Activated naive CD8-positive, alpha-beta T cell treated with anti-CD3 and anti-CD28 coated beads, Interleukin-2, amount 50 U/mL, for 24 hours (primary cell): ENCODE results near the gene BMERB1.
"Not testable (repeated sequence)": the region's sequence is repeated elsewhere in the genome, so short reads cannot be mapped to it uniquely, and the experiment has no call there.

Experiments
- ATAC-seq: fragments of 150-1000 bp; cut with Tn5 transposase; one replicate; pipeline ENCODE4 v1.10.0; 2021
- DNase-seq: peaks from one replicate; pipeline ENCODE4 v3.0.0; 2021
- H3K27ac Mint-ChIP-seq: one replicate; pipeline ENCODE4 v1.8.0; 2021; ENCODE audit warnings: mild to moderate bottlenecking, mixed read lengths
- H3K27me3 Mint-ChIP-seq: one replicate; pipeline ENCODE4 v1.8.0; 2021; ENCODE audit warnings: mixed read lengths
- H3K36me3 Mint-ChIP-seq: one replicate; pipeline ENCODE4 v1.8.0; 2021; ENCODE audit warnings: low read depth, mixed read lengths
- H3K4me1 Mint-ChIP-seq: one replicate; pipeline ENCODE4 v1.8.0; 2021; ENCODE audit warnings: mixed read lengths
- H3K4me3 Mint-ChIP-seq: one replicate; pipeline ENCODE4 v1.8.0; 2021; ENCODE audit warnings: mild to moderate bottlenecking, moderate library complexity, mixed read lengths
- H3K9me3 Mint-ChIP-seq: one replicate; pipeline ENCODE4 v1.8.0; 2021; ENCODE audit warnings: mixed read lengths

Gene BMERB1

DNA sequence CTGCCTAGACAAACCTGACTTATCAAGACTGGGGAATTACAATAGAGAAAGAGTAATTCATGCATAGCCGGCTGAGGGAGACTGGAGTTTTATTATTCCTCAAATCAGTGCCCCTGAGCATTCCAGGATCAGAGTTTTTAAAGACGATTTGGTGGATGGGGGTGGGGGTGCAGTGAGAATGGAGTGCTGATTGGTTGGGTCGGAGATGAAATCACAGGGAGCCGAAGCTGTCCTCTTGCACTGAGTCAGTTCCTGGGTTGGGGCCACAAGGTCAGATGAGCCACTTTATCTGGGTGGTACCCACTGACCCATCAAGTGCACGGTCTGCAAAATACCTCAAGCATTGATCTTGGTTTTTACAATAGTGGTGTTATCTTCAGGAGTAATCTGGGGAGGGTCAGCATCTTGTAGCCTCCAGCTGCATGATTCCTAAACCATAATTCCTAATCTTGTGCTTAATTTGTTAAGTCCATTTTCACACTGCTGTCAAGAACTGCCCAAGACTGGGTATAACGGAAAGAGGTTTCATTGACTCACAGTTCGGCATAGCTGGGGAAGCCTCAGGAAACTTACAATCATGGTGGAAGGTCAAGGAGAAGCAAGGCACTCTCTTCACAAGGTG is 139.0 kb downstream of the BMERB1 start:
- Mint-ChIP-seq H3K4me3 (peak overlapping the region; percentile 75), H3K9me3 (peaks cover 26% of the 10 kb centered on the region), H3K36me3 (peaks cover 72% of the 10 kb centered on the region), H3K27ac (peak overlapping the region; percentile 92), H3K4me1 (peaks cover 62% of the 10 kb centered on the region), H3K27me3 (no peaks in the 10 kb centered on the region)
- no peak for ATAC-seq
- no peak for DNase-seq

GRCh38 chr16:15573896-15574613 is 139.7 kb downstream of the BMERB1 start:
- peaks cover 68% of the 10 kb centered on the region for H3K36me3 Mint-ChIP-seq

GRCh38 chr16:15574614-15574948 is 140.2 kb downstream of the BMERB1 start:
- H3K36me3 Mint-ChIP-seq = peaks cover 63% of the 10 kb centered on the region
- no peak for DNase-seq
- H3K27ac Mint-ChIP-seq = no peak overlapping the region
- no peak overlapping the region for H3K4me3 Mint-ChIP-seq
- H3K9me3 Mint-ChIP-seq = peaks cover 26% of the 10 kb centered on the region
- H3K4me1 Mint-ChIP-seq = peaks cover 62% of the 10 kb centered on the region
- H3K27me3 Mint-ChIP-seq = no peaks in the 10 kb centered on the region
- no peak for ATAC-seq

More at GRCh38 chr16:15573896-15574613, 139.7 kb downstream of the BMERB1 start:
- H3K27ac Mint-ChIP-seq = peak overlapping the region; percentile 92
- peaks cover 26% of the 10 kb centered on the region for H3K9me3 Mint-ChIP-seq
- not testable (repeated sequence) for DNase-seq, ATAC-seq, H3K27me3 Mint-ChIP-seq
- H3K4me1 Mint-ChIP-seq = peaks cover 62% of the 10 kb centered on the region
- peak overlapping the region; percentile 75 for H3K4me3 Mint-ChIP-seq

DNA sequence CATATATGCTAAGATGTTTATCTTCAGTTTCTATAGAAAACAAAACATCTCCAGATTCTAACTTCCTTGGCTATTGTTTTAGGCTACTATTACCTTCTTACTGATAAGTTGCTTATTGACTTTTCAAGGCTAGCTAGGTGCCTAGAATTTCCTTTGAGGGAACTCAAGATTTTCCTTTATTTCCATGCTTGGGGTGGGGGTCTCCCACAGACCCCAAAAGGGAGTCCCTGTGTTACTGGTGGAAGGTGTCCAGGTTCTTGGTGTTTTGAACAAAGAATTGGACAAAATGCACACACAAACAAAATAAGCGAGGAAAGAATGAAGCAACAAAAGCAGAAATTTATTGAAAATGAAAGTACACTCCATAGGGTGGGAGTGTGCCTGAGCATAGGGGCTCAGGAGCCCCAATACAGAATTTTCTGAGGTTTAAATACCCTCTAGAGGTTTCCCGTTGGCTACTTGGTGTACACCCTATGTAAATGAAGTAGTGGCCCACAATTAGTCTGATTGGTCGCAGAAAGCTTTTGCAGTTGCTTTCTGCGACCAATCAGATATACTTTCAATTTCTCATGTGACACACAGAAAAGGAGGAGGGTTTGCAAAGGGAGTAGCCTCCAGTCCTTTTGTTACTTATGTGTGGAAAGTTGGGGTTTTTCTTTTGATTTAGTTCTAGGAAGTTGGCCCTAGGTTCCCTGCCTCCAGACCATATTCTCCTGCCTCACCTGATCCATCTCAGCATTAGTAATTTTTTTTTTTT is 141.1 kb downstream of the BMERB1 start:
- ATAC-seq (no peak), DNase-seq (no peak)
- Mint-ChIP-seq H3K4me1 (peaks cover 57% of the 10 kb centered on the region), H3K27me3 (no peaks in the 10 kb centered on the region), H3K9me3 (peaks cover 26% of the 10 kb centered on the region), H3K36me3 (peaks cover 54% of the 10 kb centered on the region), H3K4me3 (peak overlapping the region; percentile 20), H3K27ac (peak overlapping the region; percentile 26)

- ATAC-seq (no peak), DNase-seq (no peak)
- Mint-ChIP-seq H3K4me1 (peaks cover 41% of the 10 kb centered on the region), H3K36me3 (peaks cover 47% of the 10 kb centered on the region), H3K27ac (no peak overlapping the region), H3K4me3 (no peak overlapping the region), H3K27me3 (no peaks in the 10 kb centered on the region), H3K9me3 (peaks cover 22% of the 10 kb centered on the region)
Measured at GRCh38 chr16:15576960-15577958, 142.9 kb downstream of the BMERB1 start.

- no peak for ATAC-seq
- H3K27me3 Mint-ChIP-seq = no peaks in the 10 kb centered on the region
- peak overlapping the region; percentile 1 for H3K27ac Mint-ChIP-seq
Measured at GRCh38 chr16:15578824-15579223, 144.4 kb downstream of the BMERB1 start.

DNA sequence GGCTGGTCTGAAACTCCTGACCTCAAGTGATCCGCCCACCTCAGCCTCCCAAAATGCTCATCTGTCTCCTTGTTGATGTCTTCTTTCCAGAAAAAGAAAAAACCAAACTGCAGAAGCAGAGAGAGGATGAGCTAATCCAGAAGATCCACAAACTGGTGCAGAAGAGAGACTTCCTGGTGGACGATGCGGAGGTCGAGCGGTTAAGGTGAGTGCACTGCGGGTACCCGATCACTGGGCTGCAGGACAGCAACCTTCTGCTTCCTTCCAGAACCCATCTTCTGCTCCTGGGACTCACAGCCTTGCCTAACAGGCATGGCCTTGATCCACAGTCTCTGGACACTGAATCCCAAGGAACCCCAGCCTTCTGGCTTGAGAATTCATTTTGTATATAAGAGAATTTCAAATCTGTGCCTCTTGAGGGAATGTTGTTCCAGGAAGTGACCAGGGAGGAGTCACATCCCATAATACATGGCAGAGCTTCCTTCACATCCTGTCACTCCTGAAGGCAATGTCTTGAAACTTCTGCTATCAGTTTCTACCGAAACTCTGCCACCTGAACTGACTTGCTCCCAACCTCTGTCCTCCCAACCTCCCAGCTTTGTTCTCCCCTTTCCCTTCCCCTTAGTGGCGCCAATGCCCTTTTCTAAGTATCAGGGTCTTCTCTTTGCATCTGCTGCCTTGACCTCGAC is 146.9 kb downstream of the BMERB1 start:
- Mint-ChIP-seq H3K27ac (no peak overlapping the region), H3K27me3 (no peaks in the 10 kb centered on the region), H3K4me3 (no peak overlapping the region), H3K36me3 (peaks cover 51% of the 10 kb centered on the region), H3K9me3 (peaks cover 14% of the 10 kb centered on the region), H3K4me1 (peaks cover 15% of the 10 kb centered on the region)
- ATAC-seq (no peak), DNase-seq (no peak)

More at GRCh38 chr16:15578824-15579223, 144.4 kb downstream of the BMERB1 start:
- Mint-ChIP-seq H3K36me3 (peaks cover 40% of the 10 kb centered on the region), H3K4me3 (no peak overlapping the region), H3K4me1 (peaks cover 25% of the 10 kb centered on the region), H3K9me3 (peaks cover 14% of the 10 kb centered on the region)
- no peak for DNase-seq

DNA sequence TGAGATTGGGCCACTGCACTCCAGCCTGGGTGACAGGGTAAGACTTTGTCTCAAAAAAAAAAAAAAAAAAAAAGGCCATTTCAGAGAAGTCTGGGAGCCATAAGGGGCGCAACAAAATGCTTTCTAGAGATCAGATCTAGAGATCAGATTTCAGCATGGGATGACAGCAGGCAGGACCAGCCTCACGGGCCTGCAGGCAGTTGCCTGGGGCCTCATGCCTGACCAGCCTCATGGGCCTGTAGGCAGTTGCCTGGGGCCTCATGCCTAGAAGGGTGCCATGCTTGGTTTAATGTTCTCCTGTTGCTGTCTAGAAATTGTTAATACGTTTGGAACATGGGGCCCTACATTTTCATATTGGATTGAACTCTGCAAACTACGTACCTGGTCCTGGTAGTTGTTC is 149.1 kb downstream of the BMERB1 start:
- H3K4me1 Mint-ChIP-seq = peaks cover 8% of the 10 kb centered on the region
- no peaks in the 10 kb centered on the region for H3K27me3 Mint-ChIP-seq

DNA sequence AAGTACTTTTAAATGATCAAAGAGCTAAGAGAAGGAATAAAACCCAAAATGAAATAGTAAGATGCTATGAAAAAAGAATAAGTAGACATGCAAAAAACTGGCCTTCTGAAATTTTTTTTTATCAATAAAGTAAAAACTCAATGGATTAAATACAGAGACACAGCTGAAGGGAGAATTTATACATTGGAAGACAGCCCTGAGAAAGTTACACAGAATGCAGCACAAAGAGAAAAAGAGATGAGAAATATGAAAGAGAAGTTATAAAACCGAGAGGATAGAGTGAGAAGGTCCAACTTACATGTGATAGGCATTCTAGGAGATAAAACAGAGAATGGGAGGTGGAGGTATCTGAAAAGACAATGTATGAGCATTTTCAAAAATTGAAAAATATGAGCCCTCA is 151.6 kb downstream of the BMERB1 start:
- Mint-ChIP-seq H3K4me1 (peaks cover 31% of the 10 kb centered on the region), H3K4me3 (no peak overlapping the region), H3K27me3 (no peaks in the 10 kb centered on the region), H3K36me3 (peaks cover 77% of the 10 kb centered on the region), H3K27ac (peak overlapping the region; percentile 16), H3K9me3 (peaks cover 11% of the 10 kb centered on the region)
- no peak for DNase-seq
- no peak for ATAC-seq

More for the DNA sequence above, 149.1 kb downstream of the BMERB1 start:
- H3K4me3 Mint-ChIP-seq = no peak overlapping the region
- peaks cover 60% of the 10 kb centered on the region for H3K36me3 Mint-ChIP-seq
- H3K9me3 Mint-ChIP-seq = peaks cover 11% of the 10 kb centered on the region
- DNase-seq = no peak
- no peak overlapping the region for H3K27ac Mint-ChIP-seq
- no peak for ATAC-seq

GRCh38 chr16:15586716-15587115 is 152.3 kb downstream of the BMERB1 start:
- Mint-ChIP-seq H3K27ac (peak overlapping the region; percentile 74), H3K9me3 (peaks cover 11% of the 10 kb centered on the region), H3K4me3 (no peak overlapping the region), H3K36me3 (peaks cover 78% of the 10 kb centered on the region), H3K4me1 (peaks cover 37% of the 10 kb centered on the region), H3K27me3 (no peaks in the 10 kb centered on the region)
- ATAC-seq (no peak), DNase-seq (no peak)

GRCh38 chr16:15587152-15587825 is 152.9 kb downstream of the BMERB1 start:
- Mint-ChIP-seq H3K4me1 (peaks cover 41% of the 10 kb centered on the region), H3K9me3 (peaks cover 11% of the 10 kb centered on the region), H3K27ac (peak overlapping the region; percentile 74), H3K36me3 (peaks cover 77% of the 10 kb centered on the region), H3K27me3 (no peaks in the 10 kb centered on the region), H3K4me3 (no peak overlapping the region)
- ATAC-seq (no peak), DNase-seq (no peak)

GRCh38 chr16:15592324-15592723 is 157.9 kb downstream of the BMERB1 start:
- DNase-seq (no peak), ATAC-seq (no peak)
- Mint-ChIP-seq H3K27me3 (no peaks in the 10 kb centered on the region), H3K9me3 (no peaks in the 10 kb centered on the region), H3K4me3 (no peak overlapping the region), H3K4me1 (peaks cover 80% of the 10 kb centered on the region), H3K36me3 (peaks cover 80% of the 10 kb centered on the region), H3K27ac (peak overlapping the region; percentile 64)

- Mint-ChIP-seq H3K4me3 (no peak overlapping the region), H3K9me3 (no peaks in the 10 kb centered on the region), H3K27ac (peak overlapping the region; percentile 64), H3K36me3 (peaks cover 77% of the 10 kb centered on the region), H3K27me3 (no peaks in the 10 kb centered on the region), H3K4me1 (peaks cover 86% of the 10 kb centered on the region)
- no peak for ATAC-seq
- no peak for DNase-seq
Measured at GRCh38 chr16:15593235-15593634, 158.8 kb downstream of the BMERB1 start.
